Activated CD8-positive, alpha-beta memory T cell treated with anti-CD3 and anti-CD28 coated beads, Interleukin-2, amount 50 U/mL, for 24 hours (primary cell): ENCODE data around the gene ADAP1.
"Not testable (repeated sequence)": the region's sequence is repeated elsewhere in the genome, so short reads cannot be mapped to it uniquely, and the experiment has no call there.

Source experiments
- DNase-seq: peaks from one replicate; pipeline ENCODE4 v3.0.0-alpha.2; 2020; ENCODE audit errors: extremely low read depth

ADAP1 gene

DNA sequence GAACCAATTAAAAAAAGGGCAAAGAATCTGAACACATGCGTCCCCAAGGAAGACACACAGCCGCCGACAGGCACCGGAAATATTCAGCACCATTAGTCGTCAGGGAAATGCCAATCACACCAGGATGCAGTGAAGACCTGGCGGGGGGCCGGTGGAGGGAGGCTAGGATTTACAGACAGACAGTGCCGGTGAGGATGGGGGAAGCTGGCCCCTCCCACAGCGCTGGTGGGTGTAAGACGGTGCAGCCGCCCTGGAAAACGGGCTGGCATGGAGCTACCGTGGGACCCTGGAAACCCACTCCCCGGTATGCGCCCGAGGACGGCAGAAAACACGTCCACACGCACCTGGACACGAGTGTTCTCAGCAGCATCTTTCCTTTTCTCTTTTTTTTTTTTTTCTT, 4.8 kb upstream of the ADAP1 start:
- DNase-seq, result no peak

DNA sequence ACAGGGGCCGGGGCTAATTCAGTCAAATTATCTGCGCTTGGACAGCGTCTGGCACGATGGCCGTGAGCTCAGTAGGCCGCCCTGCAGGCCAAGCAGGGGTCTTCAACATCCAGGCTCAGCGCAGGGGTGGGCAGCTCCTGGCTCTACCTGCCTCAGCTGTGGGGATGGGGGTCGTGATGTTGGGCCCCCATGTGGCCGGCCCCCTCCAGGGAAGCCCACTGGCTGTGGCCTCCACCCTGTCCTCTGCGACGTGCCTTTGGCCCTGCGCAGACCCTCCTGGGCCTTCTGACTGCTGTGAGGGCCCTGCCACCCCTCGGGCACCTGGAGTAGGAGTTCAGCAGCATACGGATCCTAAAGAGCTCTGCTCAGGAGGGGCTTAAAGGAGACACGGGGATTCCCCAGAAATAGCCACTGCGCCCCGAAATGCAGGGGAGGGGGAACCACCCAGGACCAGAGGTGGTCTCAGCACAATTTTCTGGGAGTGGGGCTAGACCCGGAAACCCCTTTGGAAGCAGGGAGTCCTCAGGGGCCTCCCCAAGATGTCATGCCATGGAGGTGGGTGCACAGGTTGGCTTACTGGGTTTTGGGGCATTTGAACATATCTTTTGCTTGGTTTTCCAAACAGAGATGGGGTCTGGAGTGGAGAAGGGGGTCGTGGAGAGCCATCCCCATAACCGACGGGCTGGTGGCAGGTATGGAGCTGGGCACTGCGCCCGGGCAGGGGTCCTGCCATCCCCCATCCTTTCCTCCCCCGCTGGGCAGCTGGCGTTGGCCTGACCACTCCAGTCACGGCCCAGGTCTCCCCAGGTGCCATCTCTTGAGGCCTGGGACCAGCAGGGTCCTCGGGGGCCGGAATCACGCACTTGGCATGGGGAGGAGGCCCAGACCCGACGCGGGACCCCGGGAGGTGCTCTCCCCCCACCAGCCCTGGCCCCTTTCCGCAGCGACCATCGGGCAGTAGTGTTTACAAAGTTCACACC, 4.0 kb upstream of the ADAP1 start:
- no peak for DNase-seq

DNA sequence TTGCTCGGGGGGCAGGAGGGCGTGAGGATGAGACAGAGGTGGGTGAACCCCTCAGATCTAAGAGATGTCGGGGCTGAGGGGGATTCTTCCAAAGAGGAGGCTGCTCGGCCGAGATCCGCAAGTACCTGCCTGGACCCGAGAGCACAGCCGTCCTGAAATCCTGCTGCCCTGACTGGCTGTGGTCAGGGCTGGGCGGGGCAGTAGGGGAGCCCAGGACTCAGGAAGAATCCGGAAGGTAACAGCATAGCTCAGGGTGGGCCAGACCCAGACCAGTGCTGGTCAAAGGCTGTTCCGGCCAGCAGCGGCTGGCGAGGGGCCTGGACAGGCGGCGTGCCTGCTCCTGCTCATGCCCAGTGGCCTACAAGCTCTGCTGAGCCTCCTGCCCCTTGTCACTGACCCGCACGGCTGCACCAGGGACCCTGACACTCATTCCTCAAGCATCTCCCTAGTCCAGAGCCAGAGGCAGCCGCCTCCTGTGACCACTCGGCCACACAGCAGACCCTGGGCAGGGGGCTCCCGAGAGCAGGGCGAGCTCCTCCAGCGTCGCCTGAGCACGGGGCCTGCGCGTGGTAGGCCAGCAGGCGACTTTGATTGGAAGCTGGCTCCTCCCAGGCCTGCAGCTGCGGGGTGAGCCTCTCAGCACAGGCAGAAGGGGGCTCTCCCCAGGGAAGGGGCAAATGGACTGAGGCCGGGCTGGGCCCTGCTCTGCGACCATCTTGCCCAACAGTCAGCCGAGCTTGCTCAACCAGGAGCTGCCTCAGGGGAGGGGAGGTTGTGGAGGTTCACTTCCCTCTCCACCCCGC, 3.1 kb upstream of the ADAP1 start:
- no peak for DNase-seq

DNA sequence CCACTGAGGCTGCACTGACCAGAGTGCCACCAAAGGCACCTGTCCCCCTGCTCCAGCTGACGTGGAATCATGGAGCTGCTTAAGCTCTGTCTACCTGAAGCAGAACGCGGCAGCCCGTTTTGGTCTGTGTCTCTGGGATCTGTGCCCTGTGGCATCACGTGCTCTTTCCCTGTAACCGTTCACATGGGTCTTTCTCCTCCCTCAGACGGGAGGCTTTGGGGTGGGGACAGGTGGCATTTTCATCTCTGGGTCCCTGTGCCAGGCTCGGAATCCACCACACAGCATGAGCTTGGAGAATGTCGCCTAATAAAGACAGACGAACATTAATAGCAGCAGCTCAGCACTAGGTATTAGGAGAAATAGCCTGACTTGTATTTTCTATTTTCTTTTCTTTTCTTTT, 1.6 kb upstream of the ADAP1 start:
- DNase-seq, result no peak

DNA sequence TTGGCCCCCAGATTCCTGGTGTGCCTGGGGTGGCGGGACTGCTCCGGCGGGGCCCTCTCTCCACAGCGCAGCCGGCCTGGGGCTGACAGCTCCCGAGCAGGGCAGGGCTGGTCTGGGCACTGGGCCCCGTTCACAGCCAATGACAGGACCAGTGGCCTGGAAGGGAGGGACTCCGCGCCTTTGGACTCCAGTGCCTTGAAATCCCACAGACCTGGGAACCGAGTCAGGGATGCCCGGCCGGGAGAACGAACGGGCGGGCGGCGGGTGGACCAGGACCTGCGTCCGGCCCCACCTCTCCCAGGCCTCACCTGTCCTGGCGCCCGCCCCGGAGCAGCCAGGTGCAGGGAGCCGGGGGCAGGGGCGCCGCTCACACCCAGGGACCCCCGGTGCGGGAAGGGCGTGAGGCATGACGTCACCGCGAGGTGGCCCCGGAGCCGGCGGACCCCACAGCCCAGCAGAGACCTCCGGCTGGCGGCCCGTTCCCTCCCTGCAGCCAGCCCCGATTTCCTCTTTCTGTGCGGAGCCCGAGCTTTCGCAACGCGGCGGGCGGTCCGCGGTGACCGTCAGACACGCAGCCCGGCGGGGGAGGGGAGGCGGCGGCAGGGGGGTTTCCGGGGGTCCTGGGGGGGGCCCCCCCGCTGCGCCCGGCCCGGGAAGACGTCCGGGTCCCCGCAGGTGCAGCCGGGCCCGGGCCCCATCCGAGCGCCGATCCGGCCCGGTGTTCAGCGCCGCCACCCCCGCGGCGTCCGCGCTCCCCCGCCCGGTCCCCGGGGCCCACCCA, 743 bp downstream of the ADAP1 start:
- DNase-seq, result no peak

DNA sequence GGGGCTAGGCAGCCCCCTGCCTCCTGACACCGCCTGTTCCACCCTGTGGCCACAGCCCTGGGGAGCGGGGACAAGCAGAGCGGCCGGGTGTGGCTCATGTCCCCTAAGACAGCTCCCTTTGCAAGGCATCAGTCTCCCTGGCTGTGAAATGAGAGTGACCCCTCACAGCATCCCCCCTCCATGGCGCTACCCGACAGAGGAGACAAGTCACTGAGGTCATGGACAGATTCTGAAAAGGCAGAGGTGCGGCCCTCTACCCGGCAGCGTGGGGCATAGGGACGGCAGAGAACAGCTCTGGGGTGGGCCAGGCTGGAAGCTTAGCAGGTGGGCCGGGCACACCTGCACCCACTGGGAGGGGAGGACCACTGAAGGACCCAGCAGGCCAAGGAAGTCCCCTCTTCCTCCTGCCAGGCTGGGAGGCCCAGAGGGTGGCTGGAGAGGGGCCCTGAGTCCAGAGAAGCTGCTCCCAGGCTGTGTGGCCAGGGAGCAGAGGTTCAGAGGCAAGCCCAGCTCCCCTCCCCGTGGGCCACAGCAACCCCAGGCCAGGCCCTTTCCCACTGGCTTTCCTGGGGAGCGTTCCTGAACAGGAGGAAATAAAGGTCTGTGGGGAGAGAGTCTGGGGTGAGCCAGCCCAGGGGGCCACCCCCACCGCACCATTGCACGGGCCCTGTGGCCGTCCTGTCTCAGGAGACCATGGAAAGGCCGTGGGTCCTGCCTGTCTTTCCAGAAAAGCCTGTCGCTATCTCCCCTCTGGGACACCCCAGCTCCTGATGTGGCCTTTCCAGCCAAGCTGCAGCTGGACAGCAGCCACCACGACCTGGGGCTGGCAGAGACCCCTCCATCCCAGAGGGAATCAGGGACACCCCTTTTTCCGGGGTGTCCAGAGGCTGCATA, 1.7 kb downstream of the ADAP1 start:
- DNase-seq, result no peak

DNA sequence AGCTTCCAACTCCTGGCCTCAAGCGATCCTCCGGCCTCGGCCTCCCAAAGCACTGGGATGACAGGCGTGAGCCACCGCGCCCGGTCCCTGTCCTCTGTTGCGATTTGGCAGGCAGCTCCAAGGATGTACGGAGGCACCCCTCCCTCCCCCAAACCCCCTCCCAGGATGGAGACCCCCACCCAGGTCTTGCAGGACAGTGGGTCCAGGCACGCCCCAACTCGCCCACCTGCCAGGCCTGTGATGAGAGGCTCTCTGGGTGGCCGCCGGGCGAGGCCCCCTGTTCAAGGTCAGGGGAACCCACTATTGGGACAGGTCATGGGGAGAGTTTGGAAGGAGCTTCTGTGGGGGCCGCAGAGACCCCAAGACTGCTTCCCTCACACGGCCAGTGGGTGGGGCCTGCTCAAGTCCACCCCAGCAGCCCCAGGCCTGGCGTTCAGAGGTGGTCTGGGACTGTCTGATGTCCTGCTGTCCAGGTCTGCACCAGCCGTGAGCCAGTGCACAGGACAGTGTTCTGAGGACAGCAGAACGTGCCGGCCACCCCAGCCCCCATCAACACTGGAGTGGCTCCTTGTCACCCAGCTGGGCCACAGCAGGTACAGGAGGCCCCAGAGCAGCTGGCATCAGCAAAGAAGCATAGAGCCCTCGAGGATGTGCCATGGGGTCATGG, 2.5 kb downstream of the ADAP1 start:
- no peak for DNase-seq

DNA sequence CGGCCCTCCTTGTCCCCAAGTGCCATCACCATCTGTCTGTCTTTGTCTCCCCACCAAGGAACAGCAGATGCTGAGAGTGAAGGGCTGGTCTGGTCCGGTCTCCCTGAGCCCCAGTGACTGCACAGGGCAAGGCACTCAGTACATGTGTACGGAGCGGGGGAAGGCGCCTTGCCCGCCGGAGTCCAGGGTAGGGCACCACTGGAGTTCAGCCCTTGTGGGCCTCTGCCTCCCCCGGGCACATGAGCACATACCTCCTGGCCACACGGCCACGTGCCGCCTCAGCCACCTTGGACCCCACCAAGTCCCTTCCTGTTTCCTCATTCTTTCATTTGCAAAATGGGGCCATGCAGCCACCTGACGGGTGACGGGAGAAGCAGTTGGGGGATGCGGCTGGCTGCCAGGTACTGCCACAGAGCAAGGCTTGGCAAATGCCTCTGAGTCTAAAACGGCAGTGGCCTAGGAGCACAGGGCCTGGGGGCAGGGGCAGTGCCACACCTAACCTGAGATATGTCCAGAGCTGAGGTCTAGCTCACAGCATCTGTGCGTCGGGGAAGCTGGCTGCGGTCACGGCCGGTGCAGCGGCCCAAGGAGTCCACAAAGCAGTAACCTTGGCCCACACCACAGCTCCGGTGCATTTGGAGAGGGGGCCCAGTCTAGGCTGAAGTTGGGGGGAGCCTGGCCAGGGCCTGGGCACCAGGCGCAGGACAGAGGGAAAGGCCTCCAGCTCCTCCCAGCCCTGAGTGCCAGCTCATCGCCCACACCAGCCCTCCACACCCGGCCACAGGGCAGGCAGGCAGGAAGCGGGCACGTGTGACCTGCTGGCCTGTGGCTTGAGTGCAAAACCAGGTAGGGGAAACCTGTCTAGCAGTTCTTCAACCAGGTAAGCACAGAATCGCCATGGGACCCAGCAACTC, 5.2 kb downstream of the ADAP1 start:
- no peak for DNase-seq

DNA sequence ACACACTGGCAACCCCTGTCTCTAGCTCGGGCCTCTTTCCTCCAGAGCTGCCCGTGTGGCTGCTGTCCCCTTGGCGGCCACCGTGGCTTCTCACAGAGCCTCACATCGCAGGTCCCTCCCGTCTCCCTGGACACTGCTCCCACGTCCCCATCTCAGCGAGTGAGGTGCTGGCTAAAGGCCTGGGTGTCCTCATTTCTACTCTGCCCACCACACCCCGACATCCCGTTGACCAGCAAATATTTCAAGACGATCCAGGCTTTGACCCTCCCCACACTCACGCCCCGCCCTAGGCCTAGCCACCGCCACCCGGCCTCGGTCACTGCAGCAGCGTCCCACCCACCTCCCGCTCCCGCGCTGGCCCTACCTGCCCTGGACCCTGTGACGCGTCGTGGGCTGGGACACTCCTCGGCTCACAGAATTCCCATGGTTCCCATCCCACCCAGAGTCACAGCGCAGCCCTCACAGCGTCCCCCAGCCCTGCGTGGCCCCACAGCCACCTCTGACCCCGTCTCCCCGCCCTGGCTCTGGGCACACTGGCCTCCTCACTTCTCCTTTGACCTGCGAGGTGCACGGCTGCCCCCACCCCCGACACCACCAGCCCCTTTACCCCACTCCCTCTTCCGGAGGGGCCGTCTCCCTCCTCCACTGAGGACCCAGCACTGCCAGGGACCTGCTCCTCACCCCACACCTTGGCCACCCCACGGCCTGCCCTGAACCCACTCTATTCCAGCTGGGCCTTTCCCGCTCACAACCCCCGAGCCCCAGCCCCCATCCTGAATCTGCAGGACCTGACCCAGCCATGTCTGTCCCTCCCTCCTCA, 6.9 kb downstream of the ADAP1 start:
- DNase-seq, result no peak

DNA sequence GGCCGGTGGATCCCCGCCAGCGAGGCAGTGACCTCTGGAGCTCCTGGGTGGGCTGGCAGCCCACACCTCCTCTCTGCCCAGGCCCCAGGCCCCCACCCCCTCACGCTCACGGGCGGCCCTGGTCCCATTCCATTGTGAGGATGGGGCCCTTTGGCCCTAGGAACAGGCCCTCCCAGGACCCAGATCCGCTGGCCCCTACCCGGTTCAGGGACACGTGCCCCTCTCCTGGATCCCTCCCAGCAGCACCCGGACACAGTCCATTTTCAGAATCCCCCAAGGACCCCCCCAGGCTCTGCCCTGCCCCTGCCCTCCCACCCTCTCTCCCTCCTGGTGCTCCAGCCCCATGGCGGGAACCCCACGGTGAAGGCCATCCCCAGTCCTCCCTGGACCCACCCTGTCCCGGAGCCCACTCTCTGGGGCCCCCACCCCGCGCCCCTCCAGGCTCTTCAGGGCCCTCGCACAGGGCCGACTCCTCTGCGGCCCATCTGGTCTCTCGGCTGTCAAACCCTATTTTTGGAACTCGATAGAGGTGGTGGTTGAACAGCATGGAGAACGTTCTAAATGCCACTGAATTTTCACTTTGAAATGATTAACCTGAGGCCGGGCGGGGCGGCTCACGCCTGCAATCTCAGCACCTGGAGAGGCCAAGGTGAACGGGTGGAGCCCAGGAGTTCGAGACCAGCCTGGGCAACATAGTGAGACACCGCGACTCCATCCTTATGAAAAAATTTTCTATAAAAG, 8.1 kb downstream of the ADAP1 start:
- DNase-seq, result no peak

DNA sequence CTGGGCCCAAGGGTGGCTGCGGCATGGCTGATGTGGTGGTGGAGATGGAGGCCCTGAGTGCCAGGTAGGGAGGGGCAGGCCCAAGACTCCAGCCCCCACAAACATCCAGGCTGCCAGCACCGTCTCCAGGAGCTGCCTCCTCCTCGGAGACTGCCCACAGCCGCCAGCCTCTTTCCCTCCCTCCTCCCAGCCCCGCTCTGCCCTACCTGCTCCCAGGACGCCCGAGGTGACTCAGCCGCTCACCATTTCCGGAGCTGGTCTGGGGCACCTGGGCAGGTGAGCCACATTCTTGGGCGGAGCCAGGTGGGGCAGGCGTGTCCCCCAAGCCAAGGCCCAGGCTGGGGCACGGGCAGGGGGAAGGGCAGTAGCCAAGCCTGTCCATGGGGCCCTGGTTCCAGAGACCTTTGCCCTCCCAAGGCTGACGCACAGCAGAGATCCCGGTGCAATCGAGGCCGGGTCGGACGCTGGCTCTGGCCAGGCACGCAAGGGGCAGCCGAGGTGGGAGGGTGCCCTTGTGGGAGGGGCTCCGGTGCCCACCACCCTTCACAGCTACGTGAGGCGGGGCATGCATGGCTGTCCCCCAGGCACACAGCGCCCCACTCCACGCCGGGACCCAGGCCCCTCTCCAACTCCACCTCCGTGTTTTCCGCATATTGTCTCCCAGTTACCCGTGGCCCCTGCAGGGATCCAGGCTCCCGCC, 8.8 kb downstream of the ADAP1 start:
- no peak for DNase-seq

DNA sequence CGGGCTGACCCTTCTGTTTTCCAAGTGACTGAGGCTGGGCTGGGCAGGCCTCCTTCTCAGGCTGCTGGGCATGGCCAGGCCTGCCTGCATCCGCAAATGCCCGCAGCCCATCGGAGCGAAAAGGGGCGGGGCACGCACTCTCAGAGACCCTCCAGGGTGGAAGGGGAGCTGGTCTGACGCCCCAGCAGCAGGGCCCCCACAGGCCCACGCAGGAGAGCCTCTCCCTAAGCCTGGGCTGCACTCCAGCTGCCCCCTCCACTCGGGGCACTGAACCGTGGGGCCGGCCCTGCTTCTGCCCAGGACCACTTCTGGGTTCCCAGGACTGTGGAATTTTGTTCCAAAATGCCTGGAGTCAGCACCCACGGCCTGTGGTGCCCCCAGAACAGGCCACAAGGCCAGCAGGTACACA, 9.3 kb downstream of the ADAP1 start:
- no peak for DNase-seq

DNA sequence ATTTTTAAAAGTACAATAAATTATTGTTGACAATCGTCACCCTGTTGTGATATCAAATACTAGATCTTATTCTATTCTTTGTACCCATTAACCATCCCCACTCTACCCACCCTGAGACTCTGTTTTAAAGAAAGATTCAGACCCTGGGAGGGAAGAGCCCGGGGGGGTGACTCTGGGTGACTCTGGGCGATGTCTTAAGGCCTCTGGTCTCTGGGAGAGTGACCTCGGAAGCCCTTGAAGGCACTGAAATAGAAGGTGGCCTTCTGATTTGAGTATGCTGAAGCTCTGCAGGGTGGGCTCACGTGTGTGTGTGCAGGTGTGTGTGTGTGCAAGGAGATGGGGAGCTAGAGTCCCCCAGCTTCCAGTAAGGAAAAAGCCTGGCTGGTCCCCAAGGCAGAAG, 9.7 kb downstream of the ADAP1 start:
- DNase-seq, result no peak

DNA sequence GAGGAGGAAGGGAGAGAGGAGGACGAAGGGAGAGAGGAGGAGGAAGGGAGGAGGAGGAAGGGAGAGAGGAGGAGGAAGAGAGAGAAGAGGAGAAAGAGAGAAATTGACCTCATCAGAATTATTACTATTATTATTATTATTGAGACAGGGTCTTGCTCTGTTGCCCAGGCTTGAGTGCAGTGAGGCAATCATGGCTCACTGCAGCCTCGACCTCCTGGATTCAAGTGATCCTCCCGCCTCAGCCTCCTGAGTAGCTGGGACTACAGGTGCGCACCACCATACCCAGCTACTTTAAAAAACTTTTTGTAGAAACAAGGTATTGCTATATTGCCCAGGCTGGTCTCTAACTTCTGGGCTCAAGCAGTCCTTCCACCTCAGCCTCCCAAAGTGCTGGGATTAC, 10.7 kb downstream of the ADAP1 start:
- not testable (repeated sequence) for DNase-seq

DNA sequence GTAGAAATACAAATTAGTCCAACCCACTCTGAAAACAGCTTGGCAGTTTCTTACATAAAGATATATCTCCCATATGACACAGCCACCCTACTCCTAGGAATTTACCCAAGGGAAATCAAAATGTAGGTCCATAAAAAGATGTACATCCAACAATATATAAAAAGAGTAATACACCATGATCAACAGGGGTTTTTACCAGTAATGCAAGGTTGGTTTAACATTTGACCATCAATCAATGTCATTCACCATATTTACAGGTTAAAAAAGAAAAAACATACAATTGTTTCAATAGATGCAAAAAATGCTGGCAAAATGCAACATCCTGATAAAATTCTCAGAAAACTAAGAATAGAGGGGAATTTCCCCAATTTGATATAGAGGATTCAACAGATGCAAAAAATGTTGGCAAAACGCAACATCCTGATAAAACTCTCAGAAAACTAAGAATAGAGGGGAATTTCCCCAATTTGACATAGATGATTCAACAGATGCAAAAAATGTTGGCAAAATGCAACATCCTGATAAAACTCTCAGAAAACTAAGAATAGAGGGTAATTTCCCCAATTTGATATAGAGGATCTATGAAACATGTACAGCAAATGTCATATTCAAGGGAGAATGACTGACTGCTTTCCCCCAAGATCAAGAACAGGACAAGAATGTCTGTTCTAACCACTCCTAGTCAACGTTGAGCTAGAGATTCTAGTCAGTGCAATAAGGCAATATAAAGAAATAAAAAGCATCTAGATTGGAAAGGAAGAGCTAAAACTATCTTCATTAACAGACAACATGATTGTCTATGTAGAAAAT, 13.7 kb downstream of the ADAP1 start:
- no peak for DNase-seq

DNA sequence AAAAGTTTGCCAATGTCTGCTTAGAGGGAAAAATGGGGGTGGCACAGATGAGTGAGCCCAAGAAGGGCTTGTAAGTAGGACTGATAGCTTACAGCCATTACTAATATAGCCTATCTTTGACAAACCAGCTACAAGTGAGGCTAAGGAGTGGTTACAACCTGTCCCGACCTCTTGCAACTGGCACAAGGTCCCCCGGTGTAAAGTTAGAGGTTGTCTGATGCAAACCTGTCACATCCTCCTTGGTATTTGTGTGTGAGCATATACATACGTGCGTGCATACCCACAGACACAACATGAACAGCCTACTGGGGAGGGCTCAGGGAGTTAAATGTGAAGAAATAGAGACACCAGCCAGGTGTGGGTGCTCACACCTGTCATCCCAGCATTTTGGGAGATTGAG, 14.6 kb downstream of the ADAP1 start:
- no peak for DNase-seq
